Stimulated activated CD4-positive, alpha-beta T cell treated with anti-CD3 and anti-CD28 coated beads, Interleukin-15, amount 100 ng/mL, for 48 hours (primary cell): Measurements from ENCODE around the gene ANAPC10.
"Not testable (repeated sequence)": the region's sequence is repeated elsewhere in the genome, so short reads cannot be mapped to it uniquely, and the experiment has no call there.

ENCODE experiments used
- DNase-seq, 2 donors: peaks; one replicate each; pipeline ENCODE4 v3.0.0-alpha.2; 2020; ENCODE audit warnings: low read depth in 2 of 2

ANAPC10 gene

GRCh38 chr4:145003675-145004074 is 94.3 kb downstream of the ANAPC10 start:
- no peak for DNase-seq

- DNase-seq: no peak
Observed at GRCh38 chr4:145001635-145002034, 96.4 kb downstream of the ANAPC10 start.

GRCh38 chr4:145000656-145001055 is 97.3 kb downstream of the ANAPC10 start:
- not testable (repeated sequence) for DNase-seq

GRCh38 chr4:144989306-144989705 is 108.7 kb downstream of the ANAPC10 start:
- no peak for DNase-seq

GRCh38 chr4:144985531-144985930 is 112.5 kb downstream of the ANAPC10 start:
- DNase-seq: no peak

- no peak for DNase-seq
Observed at GRCh38 chr4:144985014-144985413, 113.0 kb downstream of the ANAPC10 start.

- DNase-seq: no peak
Observed at GRCh38 chr4:144984241-144984640, 113.8 kb downstream of the ANAPC10 start.

- DNase-seq: no peak
Observed at GRCh38 chr4:144975718-144976117, 122.3 kb downstream of the ANAPC10 start.

- DNase-seq: no peak
Observed at GRCh38 chr4:144970597-144970996, 127.4 kb downstream of the ANAPC10 start.

GRCh38 chr4:144969821-144970220 is 128.2 kb downstream of the ANAPC10 start:
- DNase-seq: no peak

GRCh38 chr4:144968606-144969005 is 129.4 kb downstream of the ANAPC10 start:
- DNase-seq: no peak

GRCh38 chr4:144967161-144967560 is 130.8 kb downstream of the ANAPC10 start:
- no peak for DNase-seq

GRCh38 chr4:144962300-144962699 is 135.7 kb downstream of the ANAPC10 start:
- DNase-seq: no peak

GRCh38 chr4:144955104-144955503 is 142.9 kb downstream of the ANAPC10 start:
- DNase-seq: no peak

- DNase-seq: no peak
Observed at GRCh38 chr4:144954230-144954629, 143.8 kb downstream of the ANAPC10 start.

- DNase-seq: no peak
Observed at GRCh38 chr4:144948421-144948820, 149.6 kb downstream of the ANAPC10 start.

- DNase-seq: no peak
Observed at GRCh38 chr4:144948009-144948408, 150.0 kb downstream of the ANAPC10 start.
